IPS-18a (cell line): ENCODE data around the gene EIF4G3.
"Not testable (repeated sequence)": the region's sequence is repeated elsewhere in the genome, so short reads cannot be mapped to it uniquely, and the experiment has no call there.

ENCODE experiments used
- H3K27ac ChIP-seq: one replicate; pipeline ENCODE4 v1.5.1; 2013; ENCODE audit warnings: low read length
- H3K27me3 ChIP-seq: one replicate; pipeline ENCODE4 v1.6.1; 2013; ENCODE audit warnings: mild to moderate bottlenecking, low read length; ENCODE audit not compliant: control insufficient read depth, insufficient read depth
- H3K36me3 ChIP-seq: one replicate; pipeline ENCODE4 v1.6.1; 2013; ENCODE audit warnings: low read depth, low read length; ENCODE audit not compliant: control insufficient read depth
- H3K4me1 ChIP-seq: one replicate; pipeline ENCODE4 v1.6.1; 2013; ENCODE audit warnings: low read depth, low read length; ENCODE audit not compliant: control insufficient read depth
- H3K4me3 ChIP-seq: one replicate; pipeline ENCODE4 v1.5.1; 2013; ENCODE audit warnings: low read length
- H3K9ac ChIP-seq: one replicate; pipeline ENCODE4 v1.6.1; 2013; ENCODE audit warnings: mild to moderate bottlenecking, low read length, moderate library complexity
- H3K9me3 ChIP-seq: one replicate; pipeline ENCODE4 v1.6.1; 2013; ENCODE audit warnings: low read depth, low read length; ENCODE audit not compliant: control insufficient read depth

The EIF4G3 gene

GRCh38 chr1:20821466-20821865 is 355.2 kb downstream of the EIF4G3 start:
- peaks cover 29% of the 10 kb centered on the region for H3K36me3 ChIP-seq
- H3K27ac ChIP-seq = no peak overlapping the region
- H3K9ac ChIP-seq = no peak overlapping the region
- no peak overlapping the region for H3K4me3 ChIP-seq
- no peaks in the 10 kb centered on the region for H3K27me3 ChIP-seq
- H3K9me3 ChIP-seq = no peaks in the 10 kb centered on the region
- no peaks in the 10 kb centered on the region for H3K4me1 ChIP-seq

DNA sequence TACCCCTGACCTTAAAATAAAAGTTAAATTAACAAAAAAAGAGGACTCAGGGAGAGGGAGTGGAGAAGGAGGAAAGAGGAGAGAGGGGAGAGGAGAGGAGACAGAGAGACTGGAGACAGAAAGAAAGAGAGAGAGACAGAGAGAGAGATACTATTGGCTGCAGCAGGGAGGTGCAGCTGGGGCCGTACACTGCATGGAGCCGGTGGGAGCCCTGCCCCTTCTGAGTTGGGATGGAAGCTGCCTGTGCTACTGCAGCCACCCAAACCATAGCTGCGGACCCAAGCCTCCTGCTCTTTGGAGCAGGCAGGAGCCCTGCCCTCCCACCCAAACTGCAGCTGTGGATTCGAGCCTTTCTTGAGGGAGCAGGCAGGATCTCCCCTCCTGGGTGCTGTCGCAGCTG is 356.9 kb downstream of the EIF4G3 start:
- no peaks in the 10 kb centered on the region for H3K27me3 ChIP-seq
- H3K4me1 ChIP-seq = no peaks in the 10 kb centered on the region
- no peak overlapping the region for H3K9ac ChIP-seq
- H3K4me3 ChIP-seq = no peak overlapping the region
- H3K27ac ChIP-seq = no peak overlapping the region
- H3K36me3 ChIP-seq = peaks cover 24% of the 10 kb centered on the region
- H3K9me3 ChIP-seq = no peaks in the 10 kb centered on the region

DNA sequence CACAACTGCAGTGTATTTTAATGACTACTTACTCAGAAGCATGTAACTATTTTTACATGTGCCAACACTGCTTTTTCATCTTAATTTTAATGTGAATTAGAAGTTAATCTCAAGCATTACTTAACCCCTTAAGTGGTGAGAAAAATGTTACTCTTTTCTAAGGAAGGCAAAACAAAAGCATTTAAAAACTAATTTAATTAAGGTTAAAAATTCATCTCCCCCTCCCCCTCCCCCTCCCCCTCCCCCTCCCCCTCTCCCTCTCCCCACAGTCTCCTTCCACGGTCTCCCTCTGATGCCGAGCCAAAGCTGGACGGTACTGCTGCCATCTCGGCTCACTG is 362.2 kb downstream of the EIF4G3 start:
- Histone ChIP-seq H3K9ac (no peak overlapping the region), H3K27me3 (no peaks in the 10 kb centered on the region), H3K27ac (no peak overlapping the region), H3K4me3 (no peak overlapping the region), H3K4me1 (no peaks in the 10 kb centered on the region), H3K36me3 (peaks cover 4% of the 10 kb centered on the region), H3K9me3 (no peaks in the 10 kb centered on the region)

DNA sequence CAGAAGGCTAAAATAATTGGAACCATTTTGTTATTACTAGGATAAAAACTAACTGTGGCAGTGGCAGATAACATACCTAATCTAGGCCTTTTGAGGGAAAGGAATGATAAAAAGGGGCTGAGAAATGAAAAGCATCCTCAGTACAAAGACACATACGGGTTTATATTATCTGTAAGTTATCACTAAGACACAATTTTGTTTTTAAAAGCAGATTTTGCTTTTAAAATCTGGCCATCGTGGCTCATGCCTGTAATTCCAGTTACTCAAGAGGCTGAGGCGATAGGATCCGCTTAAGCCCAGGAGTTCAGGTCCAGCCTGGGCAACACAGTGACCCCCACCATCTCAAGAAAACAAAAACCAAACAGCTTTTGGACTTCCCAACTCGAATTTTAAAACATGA is 364.8 kb downstream of the EIF4G3 start:
- no peaks in the 10 kb centered on the region for H3K9me3 ChIP-seq
- H3K27me3 ChIP-seq = no peaks in the 10 kb centered on the region
- H3K4me1 ChIP-seq = no peaks in the 10 kb centered on the region
- no peak overlapping the region for H3K4me3 ChIP-seq
- peaks cover 10% of the 10 kb centered on the region for H3K36me3 ChIP-seq
- H3K27ac ChIP-seq = no peak overlapping the region
- H3K9ac ChIP-seq = no peak overlapping the region

- Histone ChIP-seq H3K4me1 (peaks cover 2% of the 10 kb centered on the region), H3K27ac (no peak overlapping the region), H3K4me3 (no peak overlapping the region), H3K9me3 (no peaks in the 10 kb centered on the region), H3K36me3 (no peaks in the 10 kb centered on the region), H3K27me3 (no peaks in the 10 kb centered on the region), H3K9ac (no peak overlapping the region)
Measured at GRCh38 chr1:20793236-20793635, 383.5 kb downstream of the EIF4G3 start.

GRCh38 chr1:20792196-20792595 is 384.5 kb downstream of the EIF4G3 start:
- Histone ChIP-seq H3K9me3 (no peaks in the 10 kb centered on the region), H3K27ac (no peak overlapping the region), H3K36me3 (no peaks in the 10 kb centered on the region), H3K4me1 (peaks cover 5% of the 10 kb centered on the region), H3K9ac (no peak overlapping the region), H3K4me3 (no peak overlapping the region), H3K27me3 (no peaks in the 10 kb centered on the region)

- Histone ChIP-seq H3K27me3 (no peaks in the 10 kb centered on the region), H3K4me3 (no peak overlapping the region), H3K4me1 (peaks cover 5% of the 10 kb centered on the region), H3K36me3 (no peaks in the 10 kb centered on the region), H3K9ac (no peak overlapping the region), H3K27ac (peak overlapping the region; percentile 36), H3K9me3 (no peaks in the 10 kb centered on the region)
Measured at GRCh38 chr1:20790785-20791184, 385.9 kb downstream of the EIF4G3 start.

DNA sequence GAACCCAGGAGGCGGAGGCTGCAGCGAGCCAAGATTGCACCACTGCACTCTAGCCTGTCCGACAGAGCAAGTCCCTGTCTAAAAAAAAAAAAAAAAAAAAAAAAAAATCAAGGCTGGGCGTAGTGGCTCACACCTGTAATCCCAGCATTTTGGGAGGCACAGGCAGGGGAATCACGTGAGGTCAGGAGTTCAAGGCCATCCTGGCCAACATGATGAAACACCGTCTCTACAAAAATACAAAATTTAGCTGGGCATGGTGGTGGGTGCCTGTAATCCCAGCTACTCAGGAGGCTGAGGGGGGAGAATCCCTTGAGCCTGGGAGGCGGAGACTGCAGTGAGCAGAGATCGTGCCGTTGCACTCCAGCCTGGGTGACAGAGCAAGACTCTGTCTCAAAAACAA is 387.1 kb downstream of the EIF4G3 start:
- H3K27me3 ChIP-seq, H3K4me3 ChIP-seq, H3K9ac ChIP-seq, H3K36me3 ChIP-seq, H3K27ac ChIP-seq, H3K9me3 ChIP-seq: not testable (repeated sequence)
- peaks cover 13% of the 10 kb centered on the region for H3K4me1 ChIP-seq

- Histone ChIP-seq H3K36me3 (no peaks in the 10 kb centered on the region), H3K9ac (peak overlapping the region; percentile 87), H3K27ac (peak overlapping the region; percentile 54), H3K9me3 (no peaks in the 10 kb centered on the region), H3K27me3 (no peaks in the 10 kb centered on the region), H3K4me1 (peaks cover 14% of the 10 kb centered on the region), H3K4me3 (peak overlapping the region; percentile 84)
Measured at GRCh38 chr1:20787840-20788795, 388.6 kb downstream of the EIF4G3 start.

DNA sequence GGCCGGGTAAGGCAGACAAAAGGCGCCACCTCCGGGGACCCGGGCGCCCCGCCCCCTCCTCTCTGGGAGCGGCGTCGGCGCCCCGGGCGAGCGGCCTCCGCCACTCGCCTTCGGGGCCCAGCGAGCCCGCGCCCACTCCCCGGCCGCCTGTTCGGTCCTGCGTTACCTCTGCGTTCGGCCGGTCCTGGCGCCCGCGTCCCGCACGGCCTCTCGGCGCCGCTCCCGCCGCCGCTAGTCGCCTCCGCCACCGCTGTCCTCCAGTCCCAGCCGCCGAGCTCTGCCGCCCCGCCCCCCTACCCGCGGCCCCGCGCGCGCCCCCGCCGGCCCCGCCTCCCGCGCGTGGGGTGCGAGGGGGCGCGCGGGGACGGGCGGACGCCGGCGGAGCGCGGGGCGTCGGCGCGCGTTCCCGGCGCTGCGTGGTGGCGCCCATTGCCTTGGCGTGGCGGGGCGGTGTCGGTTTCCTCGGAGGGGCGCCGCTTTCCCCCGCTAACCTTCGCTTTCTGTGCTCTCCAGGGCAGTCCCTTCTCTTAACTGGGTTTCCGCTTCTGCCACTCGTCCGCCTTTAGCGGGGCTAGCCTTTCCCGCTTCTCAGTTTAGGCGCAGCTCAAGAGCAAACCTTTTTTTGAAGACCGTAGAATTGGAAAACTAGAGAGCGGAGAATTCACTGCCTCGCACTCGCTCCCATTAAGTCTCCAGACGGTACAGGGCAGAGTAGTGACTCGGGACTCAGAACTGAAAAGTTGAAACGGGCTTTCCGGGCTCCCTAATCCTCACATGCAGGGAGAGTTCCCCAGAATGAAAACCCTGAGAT is 389.5 kb downstream of the EIF4G3 start, which contains the start of gene HP1BP3:
Gene HP1BP3 (minus strand): TSS at position 279 of the 811 bp plus-strand sequence. CDS start 6,867 bp downstream, outside the sequence.
- Histone ChIP-seq H3K4me3 (peak within 1 kb of the TSS; percentile 84), H3K9ac (peak within 1 kb of the TSS; percentile 87), H3K27me3 (no peaks in the 10 kb centered on the region), H3K27ac (peak within 1 kb of the TSS; percentile 54), H3K9me3 (no peaks in the 10 kb centered on the region), H3K4me1 (peaks cover 14% of the 10 kb centered on the region), H3K36me3 (no peaks in the 10 kb centered on the region)

DNA sequence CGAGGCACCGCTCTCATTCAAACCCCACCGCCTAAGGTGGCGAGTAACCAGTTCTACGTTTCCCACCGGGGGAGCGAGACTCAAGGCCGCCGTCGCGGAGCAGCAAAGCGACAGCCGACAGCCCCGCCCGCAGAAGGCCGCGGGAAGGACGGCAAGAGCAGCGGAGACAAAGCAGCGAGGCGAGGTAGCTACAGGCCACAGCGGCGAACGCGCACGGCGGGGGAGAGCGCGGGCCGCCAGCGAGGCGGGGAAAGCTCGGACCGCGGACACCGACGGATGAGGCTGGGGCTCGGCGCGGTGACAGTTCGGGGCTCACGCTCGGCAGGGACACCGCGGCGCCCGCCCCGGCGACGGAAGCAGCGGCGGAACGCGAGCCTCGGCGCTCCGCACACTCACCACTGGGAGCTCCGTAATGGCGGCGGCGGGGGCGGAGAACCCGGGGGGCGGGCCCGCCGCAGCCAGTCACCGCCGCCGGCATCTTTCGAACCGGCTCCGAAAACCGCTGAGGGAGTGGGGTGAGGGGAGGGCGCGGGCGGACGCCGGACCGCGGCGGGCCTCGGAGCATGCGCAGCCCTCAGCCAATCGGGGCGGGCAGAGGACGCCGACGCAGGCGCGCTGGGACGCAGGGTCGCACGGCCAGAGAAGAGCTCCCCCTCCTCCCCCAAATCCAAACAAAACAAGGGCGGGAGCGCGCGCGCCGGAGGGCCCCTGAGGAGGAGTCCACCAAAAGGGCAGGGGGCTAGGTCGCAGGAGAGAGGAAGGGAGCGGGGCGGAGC is 390.3 kb downstream of the EIF4G3 start:
- Histone ChIP-seq H3K27ac (peak overlapping the region; percentile 36), H3K9me3 (no peaks in the 10 kb centered on the region), H3K36me3 (no peaks in the 10 kb centered on the region), H3K9ac (peak overlapping the region; percentile 87), H3K27me3 (no peaks in the 10 kb centered on the region), H3K4me1 (peaks cover 14% of the 10 kb centered on the region), H3K4me3 (peak overlapping the region; percentile 82)
